NCI-H1694 (cell line): ENCODE measurements around the gene MYF5.

Experiments
- DNase-seq: peaks from one replicate; lab custom pipeline; 2025; lab: John Stamatoyannopoulos, UW

The MYF5 gene

GRCh38 chr12:80707830-80708258 is 8.9 kb upstream of the MYF5 start:
- DNase-seq = no peak

GRCh38 chr12:80708259-80708974 is 8.3 kb upstream of the MYF5 start:
- no peak for DNase-seq

- DNase-seq = no peak
Observed at GRCh38 chr12:80708975-80709328, 7.8 kb upstream of the MYF5 start.

GRCh38 chr12:80709811-80710726 is 6.6 kb upstream of the MYF5 start:
- no peak for DNase-seq

- no peak for DNase-seq
Observed at GRCh38 chr12:80710727-80711449, 5.8 kb upstream of the MYF5 start.

GRCh38 chr12:80711866-80712265 is 4.8 kb upstream of the MYF5 start:
- DNase-seq = no peak

- no peak for DNase-seq
Observed at GRCh38 chr12:80712866-80713265, 3.8 kb upstream of the MYF5 start.

GRCh38 chr12:80713419-80713818 is 3.3 kb upstream of the MYF5 start:
- no peak for DNase-seq

GRCh38 chr12:80714055-80714454 is 2.7 kb upstream of the MYF5 start:
- DNase-seq = no peak

- no peak for DNase-seq
Observed at GRCh38 chr12:80714846-80715245, 1.9 kb upstream of the MYF5 start.

GRCh38 chr12:80715713-80716249 is 931 bp upstream of the MYF5 start:
- no peak for DNase-seq

GRCh38 chr12:80717856-80718255 is 1.1 kb downstream of the MYF5 start:
- DNase-seq = no peak

- DNase-seq = no peak
Observed at GRCh38 chr12:80720516-80720915, 3.8 kb downstream of the MYF5 start.

- DNase-seq = no peak
Observed at GRCh38 chr12:80721326-80721725, 4.6 kb downstream of the MYF5 start.

GRCh38 chr12:80745851-80746505 is 29.3 kb downstream of the MYF5 start:
- DNase-seq = peak; percentile 47

GRCh38 chr12:80747800-80748199 is 31.1 kb downstream of the MYF5 start:
- DNase-seq = no peak

- DNase-seq = no peak
Observed at GRCh38 chr12:80749456-80749855, 32.7 kb downstream of the MYF5 start.

- no peak for DNase-seq
Observed at GRCh38 chr12:80752464-80752863, 35.8 kb downstream of the MYF5 start.

GRCh38 chr12:80754274-80754673 is 37.6 kb downstream of the MYF5 start:
- DNase-seq = no peak

GRCh38 chr12:80756875-80757274 is 40.2 kb downstream of the MYF5 start:
- DNase-seq = no peak

- DNase-seq = no peak
Observed at GRCh38 chr12:80761838-80762237, 45.1 kb downstream of the MYF5 start.

- DNase-seq = peak; percentile 68
Observed at GRCh38 chr12:80763874-80764273, 47.2 kb downstream of the MYF5 start.
